Type B pancreatic cell (in vitro differentiated cells): Measurements from ENCODE around the gene ARHGEF10L. TPM values are rescaled to one million over a fixed set of nuclear protein-coding genes. Genes with fewer than 3 reads are reported as not detected.
A peak's percentile ranks its signal among the peaks of the same experiment; 100 is the strongest.

Source experiments
- DNase-seq: peaks from one replicate; pipeline ENCODE4 v3.0.0; 2021; ENCODE audit warnings: mixed read lengths; ENCODE audit not compliant: unreplicated experiment; ENCODE audit errors: extremely low spot score
- H3K27ac Mint-ChIP-seq: 2 replicates; pipeline ENCODE4 v1.8.0; 2021; ENCODE audit warnings: mild to moderate bottlenecking, mixed read lengths
- H3K27me3 Mint-ChIP-seq: 2 replicates; pipeline ENCODE4 v1.8.0; 2021; ENCODE audit warnings: mixed read lengths
- H3K36me3 Mint-ChIP-seq: 2 replicates; pipeline ENCODE4 v1.8.0; 2021; ENCODE audit warnings: mixed read lengths
- H3K4me1 Mint-ChIP-seq: one replicate; pipeline ENCODE4 v1.8.0; 2021; ENCODE audit warnings: mixed read lengths; ENCODE audit not compliant: unreplicated experiment
- H3K4me3 Mint-ChIP-seq: 2 replicates; pipeline ENCODE4 v1.8.0; 2021; ENCODE audit warnings: mild to moderate bottlenecking, mixed read lengths
- H3K9me3 Mint-ChIP-seq: 2 replicates; pipeline ENCODE4 v1.8.0; 2021; ENCODE audit warnings: mixed read lengths
- CTCF ChIP-seq: fragments of 200-600 bp; sonication (generic); conservative IDR thresholded peaks from 2 replicates; pipeline ENCODE4 v1.5.0; 2021; ENCODE audit warnings: antibody characterized with exemption, mild to moderate bottlenecking
- total RNA-seq: library from RNA; stranded (reverse); gene quantifications from 2 replicates; pipeline ENCODE4 v1.2.1, GENCODE V29; 2021; ENCODE audit warnings: low replicate concordance

The ARHGEF10L gene
- total RNA-seq, 1 donor from 2014 or later, result 36.0 TPM

GRCh38 chr1:17607644-17608581, 68.4 kb downstream of the ARHGEF10L start:
- DNase-seq, result no peak
- Mint-ChIP-seq H3K9me3 (no peaks in the 10 kb centered on the region), H3K27ac (no peak overlapping the region), H3K36me3 (peaks cover 9% of the 10 kb centered on the region), H3K27me3 (no peaks in the 10 kb centered on the region), H3K4me1 (peaks cover 23% of the 10 kb centered on the region), H3K4me3 (no peak overlapping the region)
- TF ChIP-seq CTCF, result no peak

- no peak overlapping the region for H3K27ac Mint-ChIP-seq
- H3K4me1 Mint-ChIP-seq, result peaks cover 12% of the 10 kb centered on the region
Measured at GRCh38 chr1:17609529-17609928, 70.0 kb downstream of the ARHGEF10L start.

GRCh38 chr1:17610085-17610484, 70.6 kb downstream of the ARHGEF10L start:
- Mint-ChIP-seq H3K27me3 (no peaks in the 10 kb centered on the region), H3K36me3 (peaks cover 9% of the 10 kb centered on the region), H3K27ac (no peak overlapping the region), H3K4me1 (peaks cover 12% of the 10 kb centered on the region), H3K4me3 (no peak overlapping the region), H3K9me3 (no peaks in the 10 kb centered on the region)
- no peak for TF ChIP-seq CTCF
- no peak for DNase-seq

More at GRCh38 chr1:17609529-17609928, 70.0 kb downstream of the ARHGEF10L start:
- no peaks in the 10 kb centered on the region for H3K9me3 Mint-ChIP-seq
- H3K36me3 Mint-ChIP-seq, result peaks cover 9% of the 10 kb centered on the region
- no peaks in the 10 kb centered on the region for H3K27me3 Mint-ChIP-seq
- no peak overlapping the region for H3K4me3 Mint-ChIP-seq
- DNase-seq, result no peak
- TF ChIP-seq CTCF, result no peak

- H3K4me3 Mint-ChIP-seq, result no peak overlapping the region
- TF ChIP-seq CTCF, result no peak
- H3K4me1 Mint-ChIP-seq, result peaks cover 12% of the 10 kb centered on the region
- peaks cover 9% of the 10 kb centered on the region for H3K36me3 Mint-ChIP-seq
- H3K27ac Mint-ChIP-seq, result no peak overlapping the region
- no peaks in the 10 kb centered on the region for H3K27me3 Mint-ChIP-seq
- H3K9me3 Mint-ChIP-seq, result no peaks in the 10 kb centered on the region
- no peak for DNase-seq
Measured at GRCh38 chr1:17610713-17611112, 71.2 kb downstream of the ARHGEF10L start.

GRCh38 chr1:17611991-17612390, 72.5 kb downstream of the ARHGEF10L start:
- Mint-ChIP-seq H3K4me3 (no peak overlapping the region), H3K4me1 (peaks cover 9% of the 10 kb centered on the region), H3K9me3 (no peaks in the 10 kb centered on the region), H3K27me3 (no peaks in the 10 kb centered on the region), H3K27ac (peak overlapping the region; percentile 70), H3K36me3 (peaks cover 9% of the 10 kb centered on the region)
- DNase-seq, result no peak
- no peak for TF ChIP-seq CTCF
